Stimulated activated CD4-positive, alpha-beta T cell treated with anti-CD3 and anti-CD28 coated beads, Interleukin-1b, Interleukin-23, amount 100 ng/mL, for 4 hours (primary cell): ENCODE results near the gene RSF1.
"Not testable (repeated sequence)": the region's sequence is repeated elsewhere in the genome, so short reads cannot be mapped to it uniquely, and the experiment has no call there.

Experiments
- DNase-seq, 2 donors: peaks; one replicate each; pipeline ENCODE4 v3.0.0-alpha.2; 2020; ENCODE audit warnings: low read depth in 2 of 2

The RSF1 gene

DNA sequence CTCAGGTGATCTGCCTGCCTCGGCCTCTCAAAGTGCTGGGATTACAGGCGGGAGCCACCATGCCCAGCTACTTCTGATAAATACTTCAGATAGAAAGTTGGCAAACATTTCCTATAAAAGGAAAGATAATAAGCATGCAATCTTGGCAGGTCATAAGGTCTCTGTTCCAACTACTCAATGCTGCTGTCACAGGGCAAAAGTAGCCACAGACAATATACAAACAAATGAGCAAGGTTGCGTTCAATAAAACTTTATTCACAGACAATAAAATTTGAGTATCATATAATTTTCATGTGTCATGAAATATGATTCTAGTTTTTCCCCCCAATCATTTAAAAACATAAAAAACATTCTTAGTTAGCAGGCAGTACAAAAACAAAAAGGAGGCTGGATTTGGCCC, 129.9 kb downstream of the RSF1 start:
- no peak for DNase-seq

DNA sequence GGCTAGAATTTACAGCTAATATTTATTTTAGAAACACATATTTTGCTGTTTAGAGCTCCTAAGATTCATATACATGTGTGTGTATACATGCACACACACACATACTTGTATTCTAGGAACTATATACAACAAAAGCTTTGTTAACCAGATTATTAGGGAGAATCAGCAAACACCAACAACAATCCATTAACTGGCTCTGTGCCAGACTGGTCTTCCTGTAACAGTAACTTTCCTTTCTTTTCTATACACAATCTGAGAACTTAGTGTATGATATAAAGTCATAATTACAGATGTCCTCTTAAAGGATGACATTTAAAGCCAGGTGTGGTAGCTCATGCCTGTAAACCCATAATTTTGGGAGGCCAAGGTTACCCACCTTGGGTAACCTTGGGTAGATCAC, 133.4 kb downstream of the RSF1 start:
- no peak for DNase-seq

DNA sequence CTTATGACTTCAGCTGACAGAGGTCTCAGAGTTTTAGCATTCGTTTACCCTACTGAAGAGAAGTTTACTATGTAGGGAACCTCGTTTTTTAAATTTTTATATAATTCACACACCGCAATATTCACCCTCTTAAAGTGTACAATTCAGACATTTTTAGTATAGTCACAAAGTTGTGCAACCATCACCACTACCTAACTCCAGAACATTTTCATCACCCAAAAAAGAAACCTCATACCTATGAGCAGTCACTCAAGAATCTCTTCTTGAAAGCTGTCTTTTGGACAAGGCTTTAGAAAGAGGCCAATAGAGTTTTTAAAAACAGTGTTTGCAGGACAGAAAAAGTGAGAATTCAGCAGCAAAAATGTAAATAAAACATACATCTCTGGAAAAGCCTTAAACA, 143.4 kb downstream of the RSF1 start:
- no peak for DNase-seq

DNA sequence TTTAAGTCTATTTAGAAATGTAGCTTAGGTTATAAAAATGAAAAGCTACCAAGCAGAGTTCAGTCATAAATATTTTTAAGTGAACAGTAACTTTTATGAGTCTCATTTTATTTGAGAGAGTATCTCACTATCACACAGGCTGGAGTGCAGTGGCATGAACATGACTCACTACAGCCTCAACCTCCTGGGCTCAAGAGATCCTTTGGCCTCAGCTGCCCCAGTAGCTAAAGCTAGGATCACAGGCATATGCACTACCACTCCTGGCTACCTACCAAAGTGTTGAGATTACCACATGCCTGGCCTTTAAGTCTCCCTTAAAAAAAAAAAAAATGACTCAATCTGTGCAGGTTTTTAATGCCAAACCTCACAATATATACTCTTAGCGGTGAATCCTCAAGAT, 148.3 kb downstream of the RSF1 start:
- no peak for DNase-seq

DNA sequence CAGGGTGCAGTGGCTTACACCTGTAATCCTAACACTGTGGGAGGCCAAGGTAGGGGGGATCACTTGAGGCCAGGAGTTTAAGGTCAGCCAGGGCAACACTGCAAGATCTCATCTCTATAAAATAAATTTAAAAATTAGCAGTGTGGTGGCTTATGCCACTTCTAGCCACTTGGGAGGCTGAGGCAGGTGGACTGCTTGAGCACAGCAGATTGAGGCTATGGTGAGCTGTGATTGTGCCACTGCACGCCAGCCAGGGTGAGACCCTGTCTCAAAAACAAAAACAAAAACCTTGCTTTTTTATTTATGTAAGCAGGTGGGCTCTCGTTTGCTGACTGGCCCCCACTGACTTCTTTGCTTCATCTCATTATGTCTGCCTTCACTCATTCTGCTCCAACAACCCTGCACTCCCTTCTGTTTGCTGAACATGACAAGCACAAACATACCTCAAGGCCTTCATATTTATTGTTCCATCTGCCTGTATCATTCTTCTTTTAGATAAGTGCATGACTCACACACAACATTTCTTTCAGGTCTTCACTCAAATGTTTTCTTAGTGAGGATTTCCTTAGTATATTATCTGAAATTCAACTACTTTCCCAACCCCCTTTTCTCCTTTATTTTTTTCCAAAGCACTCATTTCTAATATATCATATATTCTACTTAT, 150.5 kb downstream of the RSF1 start:
- DNase-seq = no peak

DNA sequence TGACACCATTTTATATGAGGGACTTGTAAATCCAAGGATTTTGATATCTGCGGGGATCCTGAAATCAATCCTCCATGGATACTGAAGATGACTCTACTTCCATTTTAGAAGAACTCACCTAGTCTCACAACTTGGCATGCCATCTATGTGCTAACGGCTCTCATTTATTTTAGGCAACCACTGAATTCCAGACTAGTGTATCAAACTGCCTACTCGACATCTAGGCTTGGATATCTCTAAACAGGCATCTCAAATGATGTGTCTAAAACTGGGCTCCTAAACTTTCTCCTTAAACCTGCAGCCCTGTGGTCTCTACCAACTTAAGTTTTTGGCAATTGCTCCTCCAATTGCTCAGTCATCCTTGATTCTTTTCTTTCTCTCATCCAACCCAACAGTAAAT, 151.8 kb downstream of the RSF1 start:
- DNase-seq = no peak

DNA sequence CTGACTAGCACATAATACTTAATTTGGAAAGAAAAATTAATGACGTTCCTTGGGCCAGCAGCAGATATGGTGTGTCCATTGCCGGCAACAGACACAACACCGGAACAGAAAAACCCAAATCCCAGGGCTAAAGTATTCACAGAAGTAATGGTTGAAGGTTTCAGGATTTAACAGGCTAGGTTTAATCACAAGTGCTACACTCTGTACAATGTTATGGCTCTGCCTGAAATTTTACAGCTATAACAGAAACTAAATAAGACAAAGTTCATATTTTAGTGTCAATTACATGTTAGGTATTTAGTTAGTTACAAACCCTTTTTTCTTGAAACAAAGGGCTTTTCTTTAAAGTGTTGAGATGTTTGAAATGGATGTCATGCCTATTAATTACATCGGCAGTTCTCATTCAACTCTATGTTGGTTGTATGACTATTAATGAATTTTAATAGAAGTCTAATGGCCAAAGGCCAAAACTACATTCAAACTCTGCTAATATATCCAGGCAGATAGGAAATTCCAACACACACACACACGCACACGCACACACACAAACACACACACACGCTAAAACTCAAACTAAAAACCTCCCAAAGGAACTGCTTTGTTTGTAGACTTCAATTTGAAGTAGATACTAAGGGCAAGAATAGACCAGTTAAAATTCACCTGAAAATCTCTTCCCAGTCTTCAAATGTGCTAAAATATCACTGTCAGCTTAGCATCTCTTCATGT, 155.1 kb downstream of the RSF1 start:
- DNase-seq = no peak

DNA sequence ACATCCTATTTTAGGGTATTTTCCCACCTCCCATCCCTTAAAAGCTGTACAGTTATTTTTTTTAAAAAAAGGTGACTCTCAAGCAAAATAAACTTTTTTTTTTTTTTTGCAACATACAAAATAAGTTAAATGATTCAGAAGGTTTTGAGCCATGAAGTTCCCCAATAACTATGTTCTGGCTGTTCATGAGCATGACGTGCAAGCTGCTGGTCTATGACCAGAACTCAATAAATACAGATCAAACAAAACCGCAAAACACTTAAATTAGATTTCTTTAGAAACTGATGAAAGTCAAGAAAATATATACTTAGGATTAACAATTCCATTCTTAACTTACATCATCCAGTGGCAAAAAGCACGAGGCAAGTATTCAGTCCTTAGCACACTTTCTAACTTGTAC, 158.9 kb downstream of the RSF1 start:
- DNase-seq = no peak

DNA sequence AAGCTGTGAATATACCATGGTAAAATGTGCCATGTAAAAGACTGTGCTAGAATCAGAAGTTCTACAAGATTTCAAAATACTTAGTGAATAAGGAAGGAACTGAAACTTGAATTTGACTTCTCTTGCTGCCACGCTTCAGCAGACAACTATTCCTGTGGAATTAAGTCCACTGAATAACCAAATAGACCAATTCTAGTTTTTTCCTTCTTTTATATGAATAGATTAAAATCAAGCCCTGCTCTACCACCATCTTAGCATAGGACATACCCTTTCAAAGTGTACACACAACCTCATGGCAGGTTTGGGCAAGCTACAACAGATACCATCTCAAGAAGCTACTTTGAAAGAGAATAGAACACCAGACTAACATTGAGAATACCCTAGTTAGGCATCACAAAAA, 159.6 kb downstream of the RSF1 start:
- DNase-seq = no peak

DNA sequence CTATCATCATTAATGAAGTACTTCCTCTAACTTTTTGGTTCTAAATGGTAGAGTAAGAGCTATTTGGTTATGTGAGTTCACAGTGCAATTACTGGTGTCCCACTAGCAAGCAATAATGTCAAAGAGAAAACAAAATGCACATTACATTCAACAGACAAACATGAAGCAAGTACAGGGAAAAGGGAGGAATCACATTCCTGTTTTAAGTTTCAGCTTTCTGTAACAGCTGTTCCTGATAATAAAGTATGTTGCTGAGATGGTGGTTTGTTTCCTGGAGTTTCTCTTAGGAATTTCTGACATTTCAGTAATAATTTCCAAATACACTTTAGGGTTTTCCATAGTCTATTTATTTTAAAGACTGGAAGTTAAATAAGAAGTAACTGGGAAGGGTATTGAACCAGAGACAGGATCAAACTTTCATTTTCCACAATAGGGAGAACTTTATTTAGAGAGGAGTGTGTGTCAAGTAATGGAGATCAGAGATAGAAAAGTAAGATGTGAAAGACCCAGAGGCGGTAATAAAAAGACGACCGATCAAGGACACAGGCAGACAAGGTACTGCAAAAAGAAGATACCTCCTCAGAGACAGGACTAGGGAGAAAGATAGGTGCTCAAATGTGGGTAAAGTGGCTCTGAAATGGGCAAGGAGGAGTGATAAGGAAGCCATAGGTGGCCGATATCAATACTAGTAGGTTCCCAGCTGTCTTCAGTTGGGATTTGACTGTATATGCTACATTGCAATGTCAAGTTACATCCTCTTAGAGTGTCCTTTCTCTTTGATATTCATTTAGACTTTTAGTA, 162.1 kb downstream of the RSF1 start:
- DNase-seq = no peak

DNA sequence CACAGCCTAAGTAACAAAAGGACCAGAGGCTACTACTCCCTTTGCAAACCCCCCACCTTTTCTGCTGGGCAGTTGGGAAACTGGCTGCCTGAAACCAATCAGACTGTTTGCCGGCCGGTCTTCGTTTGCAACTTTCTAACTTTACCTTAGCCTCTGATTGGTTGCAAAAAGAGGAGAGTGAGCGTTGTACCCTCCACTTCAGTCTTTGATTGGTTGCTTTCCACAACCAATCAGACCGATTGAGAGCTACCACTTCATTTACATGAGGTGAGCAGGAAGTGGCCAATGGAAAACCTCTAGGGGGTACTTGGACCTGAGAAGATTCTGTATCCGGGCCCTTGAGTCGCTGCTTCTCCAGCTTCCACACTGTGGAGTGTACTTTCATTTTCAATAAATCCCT, 164.2 kb downstream of the RSF1 start:
- no peak for DNase-seq

DNA sequence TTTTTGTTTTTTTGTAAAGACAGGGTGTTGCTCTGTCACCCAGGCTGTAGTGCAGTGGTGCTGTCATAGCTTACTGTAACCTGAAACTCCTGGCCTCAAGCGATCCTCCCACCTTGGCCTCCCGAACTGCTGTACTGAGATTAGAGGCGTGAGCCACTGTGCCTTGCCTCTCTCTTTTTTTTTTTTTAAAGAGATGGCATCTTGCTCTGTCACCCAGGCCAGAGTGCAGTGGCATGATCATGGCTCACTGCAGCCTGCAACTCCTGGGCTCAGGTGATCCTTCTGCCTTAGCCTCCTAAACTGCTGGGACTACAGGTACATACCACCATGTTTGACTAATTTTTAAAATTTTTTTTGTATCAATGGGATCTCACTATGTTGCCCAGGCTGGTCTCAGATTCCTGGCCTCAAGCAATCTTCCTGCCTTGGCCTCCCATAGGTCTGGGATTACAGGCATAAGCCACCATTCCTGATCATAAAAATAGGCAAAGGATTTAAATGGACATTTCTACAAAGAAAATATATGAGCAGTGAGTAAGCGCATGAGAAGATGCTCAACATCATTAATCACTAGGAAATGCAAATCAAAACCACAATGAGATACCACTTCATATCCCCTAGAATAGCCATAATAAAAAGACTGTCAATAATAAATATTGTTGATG, 165.6 kb downstream of the RSF1 start:
- DNase-seq = no peak

DNA sequence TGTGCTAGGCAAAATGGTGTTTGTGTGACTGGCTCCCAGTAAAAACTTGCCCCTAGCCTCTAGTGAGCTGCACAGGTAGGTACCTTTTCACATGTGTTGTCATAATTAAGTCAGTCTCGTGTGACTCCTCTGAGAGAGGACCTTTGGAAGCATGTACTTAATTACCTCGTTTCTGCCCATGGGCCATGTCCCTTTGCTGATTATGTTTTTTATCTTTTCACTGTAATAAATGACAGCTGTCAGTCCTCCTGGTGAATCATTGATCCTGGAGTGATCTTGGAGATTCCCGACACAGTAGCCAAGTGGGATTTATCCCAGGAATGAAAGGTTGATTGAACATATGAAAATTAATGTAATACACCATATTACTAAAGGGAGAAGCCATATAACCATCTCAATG, 170.4 kb downstream of the RSF1 start:
- DNase-seq = no peak

DNA sequence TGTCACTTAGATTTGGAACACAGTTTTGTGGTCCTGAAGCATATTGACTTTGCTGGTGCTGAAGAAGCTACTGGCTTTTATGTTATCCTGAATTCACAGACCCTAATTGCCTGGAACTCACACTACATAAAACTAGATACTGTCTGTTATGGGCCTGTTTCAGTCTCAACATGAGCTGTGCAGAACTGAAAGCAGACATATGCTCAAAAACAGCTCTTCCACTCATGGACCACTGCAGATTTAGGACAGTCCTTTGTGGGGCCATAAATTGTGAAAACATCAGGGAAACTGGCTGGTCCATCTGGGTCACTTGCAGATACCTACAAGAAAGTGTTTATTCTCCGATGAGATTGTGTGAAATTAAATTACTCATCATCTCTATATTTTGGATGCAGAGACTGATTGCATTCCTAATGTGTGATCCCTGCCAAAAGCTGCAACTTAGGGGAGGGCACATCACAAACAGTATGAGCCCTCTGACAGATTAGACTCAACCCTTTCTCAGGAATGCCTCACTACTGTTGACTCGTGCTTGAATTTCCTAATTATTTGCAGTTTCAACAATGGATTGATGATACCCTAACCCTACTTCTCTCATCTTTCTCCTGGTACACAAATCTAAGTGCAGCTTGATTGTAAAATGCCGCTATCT, 172.7 kb downstream of the RSF1 start:
- DNase-seq = no peak

DNA sequence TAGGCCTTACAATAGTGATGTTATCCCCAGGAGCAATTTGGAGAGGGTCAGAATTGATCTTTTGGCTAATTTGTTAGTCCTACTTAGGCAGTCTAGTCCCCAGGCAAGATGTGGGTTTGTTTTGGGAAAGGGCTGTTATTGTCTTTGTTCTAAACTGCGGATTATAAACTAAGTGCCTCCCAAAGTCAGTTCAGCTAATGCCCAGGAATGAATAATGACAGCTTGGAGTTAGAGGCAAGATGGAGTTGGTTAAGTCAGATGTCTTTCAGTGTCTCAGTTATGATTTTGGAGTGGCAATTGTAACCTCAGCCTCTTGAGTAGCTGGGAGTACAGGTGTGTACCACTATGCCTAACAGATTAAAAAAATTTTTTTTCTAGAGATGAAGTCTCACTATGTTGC, 175.6 kb downstream of the RSF1 start:
- DNase-seq = no peak

DNA sequence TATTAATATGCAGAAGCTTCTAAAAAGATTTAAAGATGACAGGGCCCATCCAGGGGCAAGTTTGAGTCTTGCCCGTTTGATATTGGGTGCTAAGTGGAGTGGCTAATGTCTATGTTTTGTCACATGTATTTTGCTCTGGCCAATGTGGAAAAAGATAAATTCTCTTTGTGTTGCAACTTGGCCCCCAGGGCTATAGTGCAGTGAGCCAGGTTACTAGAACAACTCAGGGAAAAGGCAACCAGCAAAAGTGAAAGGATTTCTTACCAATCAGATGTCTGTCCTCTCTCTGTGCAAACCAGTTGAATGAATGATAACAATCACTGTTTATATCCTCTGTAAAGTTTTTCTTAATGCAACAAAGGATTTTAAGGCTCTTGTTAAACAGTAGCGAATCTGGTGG, 178.3 kb downstream of the RSF1 start:
- DNase-seq = no peak

DNA sequence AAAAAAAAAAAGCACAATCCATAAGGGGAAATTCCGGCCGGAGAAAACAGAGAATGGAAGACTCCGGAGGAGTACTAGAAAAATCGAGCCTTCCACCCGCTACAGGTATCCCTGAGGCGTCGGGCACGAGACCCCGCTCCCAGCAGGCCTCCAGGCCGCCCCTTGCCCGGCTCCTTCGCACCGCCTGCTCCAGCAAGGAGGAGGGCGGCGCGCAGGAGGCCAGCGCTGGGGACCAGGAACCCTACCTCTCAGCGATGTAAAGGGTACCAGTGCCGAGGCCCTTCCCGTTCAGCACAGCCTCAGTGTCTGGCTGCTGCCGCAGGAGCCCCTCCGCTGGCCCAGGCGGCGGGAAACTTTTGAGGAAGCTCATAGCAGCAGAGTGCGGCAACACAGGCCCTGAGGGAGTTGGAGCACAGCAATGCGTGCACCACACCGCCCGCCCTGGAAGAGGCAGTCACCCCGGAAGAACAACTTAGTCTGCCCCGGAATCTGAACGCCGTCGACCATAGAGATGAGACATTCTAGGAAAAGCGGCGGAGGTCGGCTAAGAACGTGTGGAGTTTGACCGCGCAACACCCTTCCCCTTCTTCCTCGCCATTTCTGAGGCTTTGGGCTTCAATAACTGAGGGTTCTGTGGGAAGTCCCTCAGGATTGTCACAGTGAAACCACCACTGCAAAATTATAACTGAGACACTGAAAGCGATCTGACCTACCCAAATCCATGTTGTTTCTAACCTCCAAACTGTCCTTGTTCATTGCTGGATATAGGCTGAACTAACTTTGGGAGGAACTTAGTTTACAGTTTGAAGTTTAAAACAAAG, 183.0 kb downstream of the RSF1 start, which contains the start of gene CLNS1A:
TSS of gene CLNS1A (minus strand) at position 450 of the 821 bp plus-strand sequence. CDS start at position 370, 80 bp downstream.
- DNase-seq = peak; percentile 65 to 66

DNA sequence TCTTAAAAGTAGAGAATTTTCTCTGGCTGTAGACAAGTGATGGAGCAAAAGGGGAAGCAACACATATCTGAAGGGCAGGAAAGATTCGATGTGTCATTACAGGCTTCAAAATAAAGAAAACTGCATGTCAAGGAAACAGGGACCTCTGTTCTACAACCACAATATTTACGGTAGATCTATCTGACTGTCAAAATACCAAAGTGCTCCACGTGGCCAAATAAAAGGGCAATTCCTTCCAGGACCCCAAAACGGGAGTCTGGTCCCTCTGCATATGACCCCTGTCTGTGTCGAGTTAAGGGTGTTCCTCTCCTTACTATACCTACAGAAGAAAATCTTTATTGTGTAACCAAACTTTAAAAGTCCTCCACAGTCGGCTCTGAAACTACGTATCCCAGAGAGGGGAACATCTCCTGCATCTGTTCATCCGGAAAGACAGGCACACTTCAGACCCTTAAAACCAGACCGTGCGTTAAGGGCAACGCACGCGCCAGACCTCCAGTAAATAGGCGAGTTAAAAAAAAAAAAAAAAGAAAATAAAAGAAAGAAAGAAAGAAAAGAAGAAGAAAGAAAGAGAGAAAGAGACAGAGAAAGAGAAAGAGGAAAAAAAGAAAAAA, 183.7 kb downstream of the RSF1 start:
- no peak for DNase-seq

DNA sequence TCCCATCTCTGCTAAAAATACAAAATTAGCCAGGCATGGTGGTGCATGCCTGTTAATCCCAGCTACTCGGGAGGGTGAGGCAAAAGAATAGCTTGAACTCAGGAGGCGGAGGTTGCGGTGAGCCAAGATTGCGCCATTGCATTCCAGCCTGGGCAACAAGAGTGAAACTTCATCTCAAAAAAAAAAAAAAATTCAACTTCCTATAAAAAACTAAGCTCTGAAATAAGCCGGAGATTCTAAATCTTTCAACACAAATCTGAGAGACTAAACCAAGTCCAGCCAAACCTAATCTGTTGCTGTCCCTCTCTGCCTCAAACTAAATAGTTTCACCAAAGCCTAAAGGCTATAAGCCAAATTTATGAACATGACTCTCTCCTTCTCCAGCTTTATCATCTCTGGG, 186.6 kb downstream of the RSF1 start:
- DNase-seq = not testable (repeated sequence)

DNA sequence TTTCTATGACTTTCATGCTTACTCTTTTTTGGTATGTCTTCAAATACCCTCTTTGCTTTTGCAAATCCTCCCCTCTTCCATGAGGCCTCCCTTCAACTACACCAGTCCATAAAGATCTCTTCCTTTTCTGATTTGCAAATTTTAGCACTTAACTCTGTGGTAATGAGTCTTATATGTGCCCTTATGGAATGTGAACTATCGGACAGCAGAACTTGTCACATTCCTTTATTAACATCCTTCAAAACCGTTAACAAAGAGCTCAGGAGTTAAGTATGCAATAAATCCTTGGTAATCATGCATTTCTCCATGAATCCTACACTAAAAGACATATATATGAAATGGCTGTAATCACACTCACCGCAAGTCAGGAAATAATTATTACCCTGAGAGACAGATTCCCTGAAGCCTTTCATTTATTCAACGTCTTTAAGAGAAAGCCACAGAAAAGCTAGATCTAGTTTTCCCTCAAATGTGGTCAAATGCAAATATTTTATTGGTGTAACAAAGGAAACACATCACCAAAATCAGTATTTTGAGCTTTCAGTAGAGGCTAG, 190.3 kb downstream of the RSF1 start:
- no peak for DNase-seq
